Esophagus squamous epithelium (tissue), 5 donors: ENCODE results near the gene ARHGAP30. TPM values are rescaled to one million over a fixed set of nuclear protein-coding genes. Genes with fewer than 3 reads are reported as not detected.

ENCODE experiments used
- DNase-seq: peaks from one replicate; lab custom pipeline; 2025; lab: John Stamatoyannopoulos, UW
- H3K27ac ChIP-seq, 4 donors: fragments of 200-600 bp; sonication (generic); one replicate each; pipeline ENCODE4 v1.5.1; 2016 to 2019; ENCODE audit warnings: mild to moderate bottlenecking in 1 of 4
- H3K27me3 ChIP-seq, 4 donors: fragments of 200-600 bp; sonication (generic); 1 replicate in 3 of 4; 2 replicates in 1 of 4; pipeline versions ENCODE4 v1.5.1 to v1.6.0; 2017 to 2021; ENCODE audit warnings: antibody characterized with exemption in 1 of 4
- H3K36me3 ChIP-seq, 3 donors: fragments of 200-600 bp; sonication (generic); one replicate each; pipeline ENCODE4 v1.5.1; 2016 to 2019
- H3K4me1 ChIP-seq, 3 donors: fragments of 200-600 bp; sonication (generic); one replicate each; pipeline ENCODE4 v1.5.1; 2017 to 2019
- H3K4me3 ChIP-seq, 4 donors: fragments of 200-600 bp; sonication (generic); 1 replicate in 3 of 4; 2 replicates in 1 of 4; pipeline ENCODE4 v1.5.1; 2016 to 2019; ENCODE audit warnings: mild to moderate bottlenecking in 2 of 4, moderate library complexity in 1 of 4
- H3K9me3 ChIP-seq, 3 donors: fragments of 200-600 bp; sonication (generic); one replicate each; pipeline ENCODE4 v1.5.1; 2016 to 2019
- CTCF ChIP-seq, 6 experiments: fragments of 450-650 bp in 4 of 6; fragments of 200-600 bp in 2 of 6; sonication (generic) in 2 of 6; IDR thresholded peaks; one replicate each; pipeline ENCODE4 v1.5.1; 2016 to 2019; ENCODE audit warnings: antibody characterized with exemption in 6 of 6, mild to moderate bottlenecking in 4 of 6, moderate library complexity in 4 of 6
- POLR2A ChIP-seq, 4 donors: fragments of 450-650 bp; IDR thresholded peaks; one replicate each; pipeline ENCODE4 v1.6.1; 2017; ENCODE audit warnings: antibody characterized with exemption in 4 of 4, mild to moderate bottlenecking in 4 of 4, moderate library complexity in 3 of 4
- WGBS, 2 donors: methylation state at CpG; one replicate each; pipeline ENCODE4 v1.1.5; 2018; 5-methylcytosine and 5-hydroxymethylcytosine counted together
- intact Hi-C: fragments of 100-400 bp; cut with DNase I; formaldehyde crosslinking; loops from one replicate; pipeline ENCODE4 v1.15.0; 2022
- total RNA-seq, 4 donors: library from RNA; depleted of rRNA; stranded (reverse); fragments of >200 nt; gene quantifications; one replicate each; pipeline ENCODE4 v1.1.0, GENCODE V29; 2016
- donor health status: DM: yes; HTN: yes; CAD: no.

Gene ARHGAP30
- total RNA-seq, 4 donors from 2014 or later: 2.9 to 13.5 (median 7.4) TPM

GRCh38 chr1:161100556-161100955, 30.9 kb upstream of the ARHGAP30 start:
- H3K27ac ChIP-seq: no peak overlapping the region
- H3K36me3 ChIP-seq: peaks cover 0 to 44% (median 18%) of the 10 kb centered on the region in 3 donors
- H3K9me3 ChIP-seq: no peaks in the 10 kb centered on the region
- WGBS, 2 donors: 63 to 65% methylated on average over 2 of the region's 2 CpGs
- TF ChIP-seq POLR2A (IDR thresholded peaks at IDR 0.05): no peak
- no peak for TF ChIP-seq CTCF (IDR thresholded peaks at IDR 0.05)
- no peak for DNase-seq
- no peak overlapping the region for H3K4me3 ChIP-seq
- peaks cover 21 to 61% (median 30%) of the 10 kb centered on the region in 3 donors for H3K4me1 ChIP-seq
- intact Hi-C loops: no loop called here
- H3K27me3 ChIP-seq: no peaks in the 10 kb centered on the region

- no peak for TF ChIP-seq CTCF (IDR thresholded peaks at IDR 0.05)
- H3K9me3 ChIP-seq: no peaks in the 10 kb centered on the region
- H3K4me1 ChIP-seq: peaks cover 21 to 57% (median 33%) of the 10 kb centered on the region in 3 donors
- intact Hi-C loops: loop anchor here (10.0 kb wide), 1 partner anchor 64 kb away; the partner anchor contains the start of gene TSTD1
- WGBS, 2 donors: 84 to 87% methylated on average over 8 to 9 of the region's 9 CpGs
- peak overlapping the region in 2 of 4 donors; percentile 62 to 84 for H3K4me3 ChIP-seq
- peak overlapping the region in 1 of 4 donors; percentile 82 for H3K27ac ChIP-seq
- peaks cover 0 to 44% (median 18%) of the 10 kb centered on the region in 3 donors for H3K36me3 ChIP-seq
- no peaks in the 10 kb centered on the region for H3K27me3 ChIP-seq
- DNase-seq: no peak
Measured at GRCh38 chr1:161099090-161099802, 29.6 kb upstream of the ARHGAP30 start.

- Histone ChIP-seq H3K27me3 (no peaks in the 10 kb centered on the region), H3K27ac (peak within 1 kb of the TSS; percentile 54 to 82 (median 82)), H3K9me3 (no peaks in the 10 kb centered on the region), H3K36me3 (peaks cover 0 to 44% (median 18%) of the 10 kb centered on the region in 3 donors), H3K4me3 (peak within 1 kb of the TSS; percentile 39 to 84 (median 60)), H3K4me1 (peaks cover 21 to 59% (median 33%) of the 10 kb centered on the region in 3 donors)
- DNase-seq: no peak
- TF ChIP-seq CTCF (IDR thresholded peaks at IDR 0.05) (peak in 1 of 6 experiments; percentile 18), POLR2A (IDR thresholded peaks at IDR 0.05) (no peak)
- intact Hi-C loops: loop anchor here (10.0 kb wide), 1 partner anchor 64 kb away; the partner anchor contains the start of gene TSTD1
- 13 to 42% methylated on average over 8 to 25 of the region's 71 CpGs for WGBS, 2 donors
Measured at GRCh38 chr1:161098210-161099068, 28.7 kb upstream of the ARHGAP30 start, which contains the start of gene KLHDC9. Gene KLHDC9 (plus strand): TSS chr1:161098361. CDS start chr1:161098536, 175 bp downstream.

GRCh38 chr1:161096530-161096929, 26.8 kb upstream of the ARHGAP30 start:
- H3K27ac ChIP-seq: peak overlapping the region; percentile 23 to 82 (median 68)
- peaks cover 0 to 26% (median 9%) of the 10 kb centered on the region in 3 donors for H3K36me3 ChIP-seq
- no peak overlapping the region for H3K4me3 ChIP-seq
- H3K9me3 ChIP-seq: no peaks in the 10 kb centered on the region
- peaks cover 26 to 74% (median 37%) of the 10 kb centered on the region in 3 donors for H3K4me1 ChIP-seq
- no peaks in the 10 kb centered on the region for H3K27me3 ChIP-seq
- no peak for TF ChIP-seq POLR2A (IDR thresholded peaks at IDR 0.05)
- no peak for TF ChIP-seq CTCF (IDR thresholded peaks at IDR 0.05)
- intact Hi-C loops: loop anchor here (10.0 kb wide), 1 partner anchor 62 kb away; the partner anchor contains the start of gene TSTD1
- no peak for DNase-seq
- 7 to 10% methylated on average over 1 of the region's 1 CpG for WGBS, 2 donors
